GM18909 (cell line): ENCODE results near the gene IGF2BP2.
"Not testable (repeated sequence)": the region's sequence is repeated elsewhere in the genome, so short reads cannot be mapped to it uniquely, and the experiment has no call there.

ENCODE experiments used
- ATAC-seq: cut with Tn5 transposase; IDR thresholded peaks from one replicate; pipeline ENCODE4 v1.9.1; 2021; ENCODE audit warnings: mild to moderate bottlenecking; ENCODE audit not compliant: unreplicated experiment, poor library complexity

The IGF2BP2 gene

GRCh38 chr3:185687271-185687878 is 137.5 kb downstream of the IGF2BP2 start:
- no peak for ATAC-seq

DNA sequence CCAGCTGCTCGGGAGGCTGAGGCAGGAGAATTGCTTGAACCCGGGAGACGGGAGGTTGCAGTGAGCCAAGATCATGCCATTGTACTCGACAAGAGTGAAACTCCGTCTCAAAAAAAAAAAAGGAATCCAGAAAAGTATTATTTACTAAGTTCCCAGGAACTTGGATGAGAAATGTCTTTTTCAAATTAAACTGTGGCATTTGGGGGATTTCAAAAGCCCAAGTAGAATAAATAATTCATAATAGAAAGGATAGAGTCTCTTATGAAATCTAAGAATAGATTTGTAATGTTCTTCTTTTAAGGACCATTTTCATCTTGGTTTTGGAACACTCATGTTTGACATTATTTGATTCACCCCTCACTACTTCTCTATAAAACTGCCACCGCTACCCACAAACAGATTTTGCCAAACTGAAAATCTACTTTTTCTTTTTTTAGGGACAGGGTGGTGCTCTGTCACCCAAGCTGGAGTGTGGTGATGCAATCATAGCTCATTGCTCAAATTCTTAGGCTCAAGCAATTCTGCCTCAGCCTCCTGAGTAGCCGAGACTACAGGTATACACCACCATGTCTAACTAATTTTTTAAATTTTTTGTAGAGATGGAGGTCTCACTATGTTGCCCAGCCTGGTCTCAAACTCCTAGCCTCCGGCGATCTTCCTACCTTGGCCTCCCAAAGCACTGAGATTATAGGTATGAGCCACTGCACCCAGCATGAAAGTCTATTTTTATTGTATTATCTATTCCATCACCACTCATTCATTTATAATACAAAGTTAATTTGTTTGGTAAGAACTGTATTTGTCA is 139.4 kb downstream of the IGF2BP2 start:
- ATAC-seq: no peak

GRCh38 chr3:185680231-185680630 is 144.6 kb downstream of the IGF2BP2 start:
- ATAC-seq: no peak

GRCh38 chr3:185678027-185678426 is 146.8 kb downstream of the IGF2BP2 start:
- no peak for ATAC-seq

DNA sequence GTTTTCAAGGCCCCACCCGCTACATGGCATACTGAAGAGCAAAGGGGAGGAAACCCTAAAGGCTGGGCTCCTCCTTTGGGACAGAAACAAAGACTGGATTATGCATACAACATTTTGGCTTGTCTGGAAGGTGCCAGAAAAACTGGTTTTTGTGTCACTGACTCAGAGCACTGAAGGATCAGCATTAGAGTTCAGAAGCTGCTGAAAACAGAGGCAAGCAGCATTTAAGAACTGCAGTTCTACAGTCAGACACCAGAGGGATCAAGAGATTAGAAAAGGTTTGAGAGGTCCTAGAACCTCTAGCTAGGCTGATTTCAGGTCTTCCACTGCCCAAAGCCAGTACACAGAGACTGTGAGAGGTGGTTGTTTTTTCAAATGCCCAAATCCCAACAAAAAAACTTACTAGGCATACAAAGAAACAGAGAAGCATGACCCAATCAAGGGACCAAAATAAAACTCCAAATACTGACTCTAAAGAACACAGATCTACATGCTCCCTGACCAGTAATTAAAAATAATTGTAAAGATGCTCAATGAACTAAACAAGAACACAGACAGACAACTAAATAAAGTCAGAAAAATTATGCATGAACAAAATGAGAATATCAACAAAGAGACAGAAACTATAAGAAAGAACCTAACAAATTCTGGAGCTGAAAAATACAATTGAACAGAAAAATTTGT is 147.6 kb downstream of the IGF2BP2 start:
- ATAC-seq: no peak

- ATAC-seq: no peak
Measured at GRCh38 chr3:185667574-185667973, 157.3 kb downstream of the IGF2BP2 start.

GRCh38 chr3:185663929-185664328 is 160.9 kb downstream of the IGF2BP2 start:
- ATAC-seq: no peak

DNA sequence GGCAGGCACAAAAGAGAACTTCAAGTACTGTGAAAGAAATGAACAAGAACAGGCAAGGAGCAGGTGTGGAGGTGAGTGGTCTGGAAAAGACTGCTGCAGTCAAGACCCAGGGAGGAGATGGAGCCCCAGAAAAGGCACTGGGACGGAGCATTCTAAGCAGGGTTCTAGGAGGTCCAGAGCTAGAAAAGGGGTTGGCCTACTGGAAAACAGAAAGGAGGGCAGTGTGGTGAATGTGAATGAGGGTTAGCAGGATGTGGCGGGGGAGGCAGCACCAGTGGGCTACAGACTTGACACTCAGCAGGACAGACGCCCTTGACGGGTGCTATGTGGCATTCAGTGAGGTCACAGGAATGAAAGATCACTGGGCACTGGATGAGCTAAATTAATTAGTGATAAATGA is 163.1 kb downstream of the IGF2BP2 start:
- ATAC-seq: no peak

DNA sequence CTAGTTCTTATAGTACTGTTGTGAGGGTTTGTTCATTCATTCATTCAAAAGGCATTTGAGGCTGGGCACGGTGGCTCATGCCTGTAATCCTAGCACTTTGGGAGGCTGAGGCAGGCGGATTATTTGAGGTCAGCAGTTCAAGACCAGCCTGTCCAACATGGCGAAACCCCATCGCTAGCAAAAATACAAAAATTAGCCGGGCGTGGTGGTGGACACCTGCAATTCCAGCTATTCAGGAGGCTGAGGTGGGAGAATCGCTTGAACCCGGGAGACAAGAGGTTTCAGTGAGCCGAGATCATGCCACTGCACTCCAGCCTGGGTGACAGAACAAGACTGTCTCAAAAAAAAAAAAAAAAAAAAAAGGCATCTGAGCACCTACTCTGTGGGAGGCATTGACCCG is 163.5 kb downstream of the IGF2BP2 start:
- ATAC-seq: not testable (repeated sequence)

DNA sequence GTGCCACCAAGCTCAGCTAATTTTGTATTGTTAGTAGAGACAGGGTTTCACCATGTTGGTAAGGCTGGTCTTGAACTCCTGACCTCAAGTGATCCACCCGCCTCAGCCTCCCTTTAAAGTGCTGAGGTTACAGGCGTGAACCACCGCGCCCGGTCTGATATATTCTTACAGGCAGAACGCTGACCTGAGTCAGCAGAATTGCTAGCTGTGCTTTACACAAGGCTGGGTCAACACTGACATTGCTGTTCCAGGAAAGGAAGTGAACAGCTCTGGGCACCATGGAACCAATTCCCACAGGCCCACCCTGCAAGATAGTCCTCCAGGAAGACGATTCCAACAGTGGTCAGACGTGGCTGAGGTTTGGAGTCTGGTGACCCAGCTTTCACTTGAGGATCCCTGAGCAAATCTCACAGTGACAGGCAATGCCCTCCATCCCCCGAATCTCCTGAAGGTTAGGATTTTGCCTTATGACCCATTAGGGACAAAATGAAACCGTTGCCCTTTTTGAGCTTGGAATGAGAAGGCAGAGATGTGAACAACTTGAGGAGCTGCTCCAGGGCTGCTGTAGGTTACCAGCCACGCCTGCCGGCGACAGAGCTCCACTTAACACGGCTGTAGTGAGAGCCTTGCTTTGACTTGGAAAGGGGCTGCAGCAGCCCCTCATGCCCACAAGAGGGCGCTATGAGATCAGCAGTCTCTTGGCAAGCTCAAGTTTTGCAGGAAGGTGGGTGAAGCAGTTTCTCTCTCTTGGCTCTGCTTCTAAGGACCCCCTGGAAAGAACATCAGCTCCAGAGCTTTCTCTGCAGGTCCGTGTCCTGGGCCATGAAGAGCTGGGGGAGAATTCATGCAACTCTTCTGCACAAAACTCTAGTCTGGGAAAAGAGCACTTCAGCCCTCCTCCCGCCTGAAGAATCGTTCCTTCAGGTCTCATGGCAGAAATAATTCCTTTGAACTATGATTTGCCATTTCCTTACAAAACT is 164.6 kb downstream of the IGF2BP2 start:
- ATAC-seq: peak; percentile 68

DNA sequence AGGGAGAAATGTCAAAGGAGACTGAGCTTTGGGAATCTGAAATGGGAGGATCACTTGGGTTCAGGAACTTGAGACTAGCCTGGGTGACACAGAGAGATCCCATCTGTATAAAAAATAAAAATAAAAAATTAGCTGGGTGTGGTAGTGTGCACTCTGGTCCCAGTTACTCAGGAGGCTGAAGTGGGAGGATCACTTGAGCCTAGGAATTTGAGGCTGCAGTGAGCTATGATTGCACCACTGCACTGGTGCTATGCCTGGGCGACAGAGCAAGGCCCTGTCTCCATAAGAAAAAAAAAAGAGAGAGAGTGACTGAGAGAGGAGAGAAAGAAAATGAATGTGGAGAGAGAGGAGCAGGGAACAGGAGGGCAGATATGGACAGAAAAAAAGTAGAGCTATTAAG is 165.9 kb downstream of the IGF2BP2 start:
- ATAC-seq: no peak

GRCh38 chr3:185658504-185658912 is 166.3 kb downstream of the IGF2BP2 start:
- no peak for ATAC-seq

DNA sequence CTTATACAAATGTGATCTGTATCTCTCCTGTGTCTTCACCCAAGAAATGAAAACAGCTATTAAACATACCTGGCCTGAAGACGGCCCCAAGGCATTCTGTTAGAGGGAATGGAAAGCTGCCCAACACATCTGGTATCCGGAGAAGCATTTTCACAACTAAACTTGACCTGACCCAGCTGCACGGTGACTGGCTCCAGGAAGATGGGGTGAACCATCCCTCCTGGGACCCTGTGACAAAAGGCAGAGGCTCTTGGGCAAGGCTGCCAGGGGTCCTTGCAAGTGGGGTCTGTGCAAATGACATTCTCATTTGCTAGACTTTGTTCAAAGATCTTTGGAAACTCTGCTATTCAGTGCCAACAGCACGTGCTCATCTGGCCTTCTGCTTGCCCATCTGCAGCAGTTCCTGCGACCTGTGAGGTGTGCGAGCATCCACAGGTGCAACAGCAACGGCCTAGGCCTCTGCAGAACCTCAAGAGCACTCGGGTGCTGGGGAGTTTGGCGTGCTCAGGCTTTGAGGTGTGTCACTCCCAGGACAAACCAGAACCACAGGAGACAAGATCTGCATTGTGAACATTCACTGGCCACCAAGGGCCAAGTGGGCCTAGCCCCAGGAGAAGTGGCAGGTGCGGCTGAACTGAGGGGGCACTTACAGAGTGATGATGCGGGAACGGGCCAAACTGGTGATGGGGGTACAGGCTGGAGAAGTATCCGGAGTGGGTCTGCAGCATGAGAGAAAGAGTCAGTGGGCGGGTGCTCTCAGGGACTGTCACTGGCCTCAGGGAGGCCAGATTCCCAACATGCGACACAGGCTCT is 166.9 kb downstream of the IGF2BP2 start:
- ATAC-seq: no peak

DNA sequence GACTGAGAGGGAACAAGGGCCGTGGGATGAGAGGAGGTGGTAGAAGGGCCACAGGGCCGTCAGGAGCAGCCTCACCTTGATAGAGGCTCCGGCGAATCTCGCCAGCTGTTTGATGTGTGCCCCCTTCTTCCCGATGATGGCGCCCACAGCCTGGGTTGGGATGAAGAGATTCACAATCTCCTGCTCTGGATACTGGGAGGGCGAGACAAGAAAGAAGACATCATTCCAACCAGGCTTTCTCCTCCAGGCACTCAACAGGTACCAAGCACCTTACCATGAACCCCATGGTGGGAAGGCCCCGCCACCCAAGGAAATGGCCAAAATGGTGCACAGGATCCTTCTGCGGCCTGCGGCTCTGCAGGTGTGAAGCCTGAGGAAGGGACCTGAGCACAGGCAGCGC is 167.6 kb downstream of the IGF2BP2 start:
- no peak for ATAC-seq

GRCh38 chr3:185656321-185656840 is 168.5 kb downstream of the IGF2BP2 start:
- no peak for ATAC-seq

- ATAC-seq: no peak
Measured at GRCh38 chr3:185655426-185656320, 169.2 kb downstream of the IGF2BP2 start.

DNA sequence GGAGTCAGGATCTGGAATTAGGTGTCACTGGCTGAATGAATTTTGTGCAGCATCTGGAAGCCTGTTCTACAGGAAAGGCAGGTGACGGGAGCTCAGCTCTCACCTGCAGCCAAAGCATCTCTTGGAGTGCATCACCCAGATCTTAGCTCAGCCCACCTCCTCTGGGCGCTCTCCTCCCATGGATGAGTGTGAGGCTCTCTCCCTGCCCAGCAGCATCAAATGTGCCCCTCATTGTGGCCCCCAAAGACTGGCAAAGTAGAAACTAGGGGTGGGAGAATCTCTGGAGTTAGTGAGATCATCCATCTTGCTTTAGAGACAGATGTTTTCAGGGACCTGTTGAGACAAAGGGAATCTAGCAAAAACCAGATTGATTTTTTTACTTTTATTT is 170.1 kb downstream of the IGF2BP2 start:
- no peak for ATAC-seq
